ENCODE results near the gene ITFG1. TPM values are rescaled to one million over a fixed set of nuclear protein-coding genes. Genes with fewer than 3 reads are reported as not detected.

ITFG1 gene
- total and polyA plus RNA-seq, 2 of the 8 experiments (the other 6 are each of a cell fraction or from before 2014, with no cell fraction given) = 13.8 to 22.2 TPM

GRCh38 chr16:47254756-47255155 lies 206.1 kb downstream of the ITFG1 start:
- no peaks in the 10 kb centered on the region for H3K23me2 ChIP-seq (ENCODE audit: low read depth, low read length)
- no peak overlapping the region for H4K5ac ChIP-seq (ENCODE audit: insufficient read length, low read depth, low read length)
- no peak overlapping the region for H3K9ac ChIP-seq (replicated peaks in 1 of 4; ENCODE audit: extremely low read depth in 1 of 4, low read depth in 3 of 4, low read length in 3 of 4)
- no peaks in the 10 kb centered on the region for H3K27me3 ChIP-seq (replicated peaks in 1 of 4; ENCODE audit: control insufficient read depth in 3 of 4, extremely low read depth in 1 of 4, insufficient read depth in 3 of 4, low read length in 3 of 4)
- H3K4ac ChIP-seq (replicated peaks; ENCODE audit: insufficient read length, low read depth, low read length) = no peak overlapping the region
- no peak overlapping the region for H3K14ac ChIP-seq (ENCODE audit: insufficient read length)
- no peak overlapping the region for H2AK5ac ChIP-seq (ENCODE audit: low read depth, low read length)
- no peak overlapping the region for H3K56ac ChIP-seq (replicated peaks; ENCODE audit: insufficient read length, low read depth, low read length)
- H3K27ac ChIP-seq (ENCODE audit: low read depth, low read length) = no peak overlapping the region
- ChIA-PET POLR2A (ENCODE audit: partially characterized antibody) (no interaction called here), CTCF (ENCODE audit: partially characterized antibody) (no interaction called here)
- no peak overlapping the region for H2BK20ac ChIP-seq (ENCODE audit: low read length)
- H4K8ac ChIP-seq (ENCODE audit: extremely low read depth, insufficient read depth, low read length) = no peak overlapping the region
- no peaks in the 10 kb centered on the region for H3K79me2 ChIP-seq (ENCODE audit: control insufficient read depth in 1 of 2, insufficient read depth in 2 of 2, low read length in 2 of 2)
- H3K36me3 ChIP-seq (ENCODE audit: control insufficient read depth in 2 of 4, insufficient read depth in 4 of 4, low read length in 3 of 4) = no peaks in the 10 kb centered on the region
- no peak overlapping the region for H2BK15ac ChIP-seq (ENCODE audit: low read length)
- H2BK120ac ChIP-seq (replicated peaks; ENCODE audit: low read depth, low read length) = no peak overlapping the region
- FAIRE-seq (no peak), DNase-seq (ENCODE audit: low read depth in 1 of 2, low spot score in 2 of 2) (no peak)
- no peaks in the 10 kb centered on the region for H3K9me3 ChIP-seq (ENCODE audit: insufficient read depth in 2 of 2, low read depth in 1 of 2, low read length in 1 of 2)
- no peak overlapping the region for H3K4me2 ChIP-seq (ENCODE audit: insufficient read depth in 1 of 2, low read depth in 2 of 2, low read length in 2 of 2)
- H3K18ac ChIP-seq (ENCODE audit: extremely low read depth, low read length) = no peak overlapping the region
- H3K23ac ChIP-seq (ENCODE audit: insufficient read length) = no peak overlapping the region
- H2BK12ac ChIP-seq (ENCODE audit: low read depth, low read length) = no peak overlapping the region
- H4K91ac ChIP-seq (replicated peaks; ENCODE audit: insufficient read length, low read length) = no peak overlapping the region
- WGBS, 2 experiments (ENCODE audit: extremely low coverage in 1 of 2, insufficient coverage in 1 of 2, insufficient read length in 1 of 2, insufficient replicate concordance in 2 of 2, low coverage in 1 of 2, low lambda C conversion rate in 2 of 2, missing lambda C conversion rate in 1 of 2) = 93% methylated on average over 6 of the region's 6 CpGs; no CpG with 5 or more reads in 1 of the 2 experiments
- H2AFZ ChIP-seq (ENCODE audit: low read length) = no peak overlapping the region
- H4K20me1 ChIP-seq (replicated peaks in 1 of 2; ENCODE audit: control insufficient read depth in 1 of 2, insufficient read depth in 2 of 2, low read length in 2 of 2) = peaks cover 0 to 2% of the 10 kb centered on the region in 2 experiments
- H3K4me3 ChIP-seq (ENCODE audit: extremely low read depth in 1 of 4, insufficient read depth in 2 of 4, low read depth in 3 of 4, low read length in 4 of 4) = no peak overlapping the region
- H3K79me1 ChIP-seq (ENCODE audit: low read depth, low read length) = no peaks in the 10 kb centered on the region
- H3K4me1 ChIP-seq (replicated peaks in 1 of 4; ENCODE audit: control insufficient read depth in 3 of 4, insufficient read depth in 4 of 4, low read length in 3 of 4) = no peaks in the 10 kb centered on the region
- no peak overlapping the region for H2BK5ac ChIP-seq (ENCODE audit: low read depth, low read length)
- no peak for TF ChIP-seq SIN3A (conservative IDR thresholded peaks at IDR 0.05 in 1 of 2, IDR thresholded peaks at IDR 0.05 in 1 of 2; ENCODE audit: low read depth in 1 of 2, low read length in 2 of 2)

Measured in H1 (cell line).